Heart left ventricle (tissue), 13 donors: ENCODE data around the gene PLEKHM2.

Experiments
- CTCF ChIP-seq, 12 donors: fragments of 200-600 bp; sonication (generic) in 4 of 12; IDR thresholded peaks; one replicate each; pipeline versions ENCODE4 v1.5.0 to v1.8.0; 2018 to 2022; ENCODE audit warnings: antibody characterized with exemption in 12 of 12, mild to moderate bottlenecking in 5 of 12
- POLR2A ChIP-seq, 2 donors: fragments of 450-650 bp; IDR thresholded peaks; one replicate each; pipeline ENCODE4 v1.6.1; 2017; ENCODE audit warnings: antibody characterized with exemption in 2 of 2, mild to moderate bottlenecking in 2 of 2, moderate library complexity in 2 of 2
- donor health status: ischemic (EF 13 %, LVEDD 7.1; RV severe dilation, severe dysfunction).
- donor health status: DM: no; HTN: yes; CAD: no.
- donor health status: DM: no; HTN: no; CAD: no.
- donor health status: ischemic (EF 25% LVEDD 6.9; RV normal size, moderate dysfunction).
- donor health status: ischemic (EF 25% LVEDD 5.7; RV mildly dilated, moderate dysfunction).
- donor health status: ischemic (EF 35%, LVEDD 5.7; RV mildly dilated, moderate dysfunction).
- donor health status: nonischemic (EF 11% LVEDD 7.7; RV severe dilation, severe dysfunction).
- donor health status: DM: yes; HTN: yes; CAD: no.
- donor health status: PGD.
- donor health status: ischemic (EF 29% LVEDD 5.4; RV normal size, mild dysfunction).
- donor health status: nonischemic (EF 23%, LVEDD 6.1; RV moderate dilation, normal function).

- no peak for TF ChIP-seq CTCF (IDR thresholded peaks at IDR 0.05)
- TF ChIP-seq POLR2A (IDR thresholded peaks at IDR 0.05): no peak
Measured at GRCh38 chr1:15703562-15703961, 19.4 kb downstream of the PLEKHM2 start.
